Keratinocyte (primary cell): Measurements from ENCODE around the gene SNRNP25.

Experiments used
- CTCF ChIP-seq, 3 experiments: IDR thresholded peaks in 1 of 3; conservative IDR thresholded peaks in 1 of 3; optimal IDR thresholded peaks in 1 of 3; 2 replicates in 2 of 3; 3 replicates in 1 of 3; pipeline versions ENCODE3 to v1.5.1; 2011; ENCODE audit warnings: low read length in 3 of 3, mild to moderate bottlenecking in 3 of 3, moderate library complexity in 2 of 3, control low read depth in 1 of 3, inconsistent platforms in 1 of 3; ENCODE audit not compliant: insufficient read depth in 2 of 3; ENCODE audit errors: extremely low read depth in 1 of 3
- EZH2 ChIP-seq: IDR thresholded peaks from one replicate; pipeline ENCODE4 v1.6.1; 2012; ENCODE audit warnings: inconsistent platforms, mild to moderate bottlenecking, low read length, moderate library complexity

DNA sequence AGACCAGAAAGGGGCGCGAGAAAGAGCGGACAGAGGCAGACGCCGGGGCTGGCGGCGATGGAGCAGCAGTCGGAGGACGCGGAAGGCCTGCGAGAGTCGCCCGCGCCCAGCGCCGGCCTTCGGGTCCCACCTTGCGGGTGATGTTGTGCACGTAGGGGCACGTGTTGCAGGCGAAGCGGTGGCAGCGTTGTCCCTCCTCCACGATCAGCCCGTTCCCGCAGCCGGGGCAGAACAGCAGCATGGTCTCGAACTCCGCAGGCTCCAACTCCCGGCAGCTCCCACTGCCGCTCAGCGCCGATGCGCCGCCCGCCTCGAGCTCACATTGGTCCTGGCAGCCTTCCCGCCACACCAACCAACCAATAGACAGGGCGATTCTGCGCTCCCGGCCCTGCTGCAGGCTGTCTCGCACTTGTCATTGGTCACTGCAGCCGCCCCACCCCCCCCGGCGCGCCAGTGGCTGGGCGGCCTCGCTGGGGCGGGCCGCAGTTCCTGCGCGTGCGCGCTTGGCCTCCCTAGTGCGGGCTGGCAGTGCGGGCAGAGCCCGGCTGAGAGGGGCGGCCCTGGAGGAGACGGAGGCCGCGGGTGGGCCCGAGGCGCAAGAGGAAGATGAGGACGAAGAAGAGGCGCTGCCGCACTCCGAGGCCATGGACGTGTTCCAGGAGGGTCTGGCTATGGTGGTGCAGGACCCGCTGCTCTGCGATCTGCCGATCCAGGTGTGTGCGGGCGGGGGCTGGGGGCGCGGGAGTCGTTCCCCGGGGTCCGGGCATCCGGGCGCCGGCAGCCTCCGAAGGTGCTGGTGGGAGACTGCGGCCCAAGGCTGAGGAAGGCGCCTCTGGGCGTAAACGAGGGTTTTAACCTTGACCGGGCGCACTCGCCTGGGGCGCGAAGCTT is at the start of gene SNRNP25, which contains the start of gene POLR3K:
- TF ChIP-seq CTCF (optimal IDR thresholded peaks at IDR 0.05 in 1 of 3, IDR thresholded peaks at IDR 0.05 in 1 of 3, conservative IDR thresholded peaks at IDR 0.05 in 1 of 3; ENCODE audit: extremely low read depth in 1 of 3, insufficient read depth in 2 of 3, low read length in 3 of 3), result no peak
- TF ChIP-seq EZH2, result no peak
